ENCODE measurements around the gene ZSCAN4. TPM values are rescaled to one million over a fixed set of nuclear protein-coding genes. Genes with fewer than 3 reads are reported as not detected.

The ZSCAN4 gene
- total RNA-seq, 2 donors from 2014 or later = 0.24 TPM; not detected in 1

GRCh38 chr19:57637379-57637778, 31.4 kb upstream of the ZSCAN4 start:
- peaks cover 76% of the 10 kb centered on the region for H3K36me3 ChIP-seq
- peaks cover 12 to 68% of the 10 kb centered on the region in 2 donors for H3K9me3 ChIP-seq
- H3K27me3 ChIP-seq = no peaks in the 10 kb centered on the region
- peaks cover 0 to 19% of the 10 kb centered on the region in 2 donors for H3K4me1 ChIP-seq
- no peak overlapping the region for H3K27ac ChIP-seq
- no peak overlapping the region for H3K4me3 ChIP-seq
- TF ChIP-seq CTCF (IDR thresholded peaks at IDR 0.05) = no peak
- no peak for DNase-seq (ENCODE audit: low spot score)

- DNase-seq (ENCODE audit: low spot score) = no peak
- Histone ChIP-seq H3K27ac (no peak overlapping the region), H3K9me3 (peaks cover 12 to 66% of the 10 kb centered on the region in 2 donors), H3K4me3 (no peak overlapping the region), H3K4me1 (peaks cover 0 to 5% of the 10 kb centered on the region in 2 donors), H3K27me3 (no peaks in the 10 kb centered on the region), H3K36me3 (peaks cover 57% of the 10 kb centered on the region)
- no peak for TF ChIP-seq CTCF (IDR thresholded peaks at IDR 0.05)
Measured at GRCh38 chr19:57641715-57642234, 27.0 kb upstream of the ZSCAN4 start.

GRCh38 chr19:57642396-57643046, 26.2 kb upstream of the ZSCAN4 start:
- Histone ChIP-seq H3K27me3 (no peaks in the 10 kb centered on the region), H3K27ac (no peak overlapping the region), H3K4me3 (no peak overlapping the region), H3K4me1 (peaks cover 0 to 5% of the 10 kb centered on the region in 2 donors), H3K9me3 (peaks cover 12 to 58% of the 10 kb centered on the region in 2 donors), H3K36me3 (peaks cover 49% of the 10 kb centered on the region)
- no peak for DNase-seq (ENCODE audit: low spot score)
- TF ChIP-seq CTCF (IDR thresholded peaks at IDR 0.05) = no peak

GRCh38 chr19:57643734-57644133, 25.0 kb upstream of the ZSCAN4 start:
- Histone ChIP-seq H3K27me3 (no peaks in the 10 kb centered on the region), H3K4me1 (peaks cover 0 to 5% of the 10 kb centered on the region in 2 donors), H3K36me3 (peaks cover 43% of the 10 kb centered on the region), H3K4me3 (no peak overlapping the region), H3K27ac (no peak overlapping the region), H3K9me3 (peaks cover 12 to 46% of the 10 kb centered on the region in 2 donors)
- DNase-seq (ENCODE audit: low spot score) = no peak
- TF ChIP-seq CTCF (IDR thresholded peaks at IDR 0.05) = no peak

- Histone ChIP-seq H3K9me3 (peaks cover 0 to 2% of the 10 kb centered on the region in 2 donors), H3K36me3 (no peaks in the 10 kb centered on the region), H3K4me1 (no peaks in the 10 kb centered on the region), H3K27ac (no peak overlapping the region), H3K27me3 (no peaks in the 10 kb centered on the region), H3K4me3 (no peak overlapping the region)
- no peak for TF ChIP-seq CTCF (IDR thresholded peaks at IDR 0.05)
- no peak for DNase-seq (ENCODE audit: low spot score)
Measured at GRCh38 chr19:57648331-57649003, 20.3 kb upstream of the ZSCAN4 start.

All from right atrium auricular region (tissue), 2 donors.